ENCODE data around the gene PPP1R10. TPM values are rescaled to one million over a fixed set of nuclear protein-coding genes. Genes with fewer than 3 reads are reported as not detected.

PPP1R10 gene
- total RNA-seq, 1 experiment from 2014 or later = 103 TPM

GRCh38 chr6:30619561-30619960 lies 2.5 kb upstream of the PPP1R10 start:
- Mint-ChIP-seq H3K36me3 (ENCODE audit: insufficient read depth, unreplicated experiment) (peaks cover 90% of the 10 kb centered on the region), H3K9me3 (ENCODE audit: unreplicated experiment) (no peaks in the 10 kb centered on the region), H3K27ac (ENCODE audit: low read depth, unreplicated experiment) (no peak overlapping the region), H3K4me3 (ENCODE audit: unreplicated experiment) (peak overlapping the region; percentile 83), H3K27me3 (ENCODE audit: insufficient read depth, unreplicated experiment) (no peaks in the 10 kb centered on the region), H3K4me1 (ENCODE audit: insufficient read depth, unreplicated experiment) (peaks cover 13% of the 10 kb centered on the region)
- DNase-seq (ENCODE audit: unreplicated experiment) = no peak
- intact Hi-C loops (cut with micrococcal nuclease) = no loop called here
- no TSS peak for BruUV-seq (replicated peaks)
- no peak for TF ChIP-seq CTCF (IDR thresholded peaks at IDR 0.05; ENCODE audit: unreplicated experiment)
- ChIA-PET POLR2A (interaction anchor here (2.6 to 3.0 kb wide), 5 partner anchors 8 to 102 kb away, joined by 20 to 40 read pairs (median 24); partner anchors contain the start of genes ABCF1, ATAT1 and DHX16), CTCF (interaction anchor here (0.7 to 2.1 kb wide), 4 partner anchors 8 to 471 kb away, joined by 3 to 16 read pairs (median 4); no protein-coding TSS in a partner anchor)

- no peak for TF ChIP-seq CTCF (IDR thresholded peaks at IDR 0.05; ENCODE audit: unreplicated experiment)
- BruUV-seq (replicated peaks) = no TSS peak
- intact Hi-C loops (cut with micrococcal nuclease) = no loop called here
- peaks cover 22% of the 10 kb centered on the region for H3K4me1 Mint-ChIP-seq (ENCODE audit: insufficient read depth, unreplicated experiment)
- peak overlapping the region; percentile 83 for H3K4me3 Mint-ChIP-seq (ENCODE audit: unreplicated experiment)
- DNase-seq (ENCODE audit: unreplicated experiment) = no peak
- ChIA-PET CTCF (interaction anchor here (0.5 to 2.1 kb wide), 12 partner anchors 9 to 465 kb away, joined by 3 to 16 read pairs (median 3); no protein-coding TSS in a partner anchor), POLR2A (interaction anchor here (0.5 to 3.0 kb wide), 51 partner anchors 8 to 1034 kb away, joined by 3 to 40 read pairs (median 5); partner anchors contain the start of genes ABCF1, ATAT1, BAG6 and C6orf136)
- H3K36me3 Mint-ChIP-seq (ENCODE audit: insufficient read depth, unreplicated experiment) = peaks cover 90% of the 10 kb centered on the region
- H3K27ac Mint-ChIP-seq (ENCODE audit: low read depth, unreplicated experiment) = peak overlapping the region; percentile 99
- no peaks in the 10 kb centered on the region for H3K9me3 Mint-ChIP-seq (ENCODE audit: unreplicated experiment)
- no peaks in the 10 kb centered on the region for H3K27me3 Mint-ChIP-seq (ENCODE audit: insufficient read depth, unreplicated experiment)
Observed at GRCh38 chr6:30618270-30618797, 1.3 kb upstream of the PPP1R10 start.

GRCh38 chr6:30617565-30618269 lies 674 bp upstream of the PPP1R10 start, which contains the start of gene MRPS18B:
TSS of gene MRPS18B (plus strand) at chr6:30617840. CDS start at chr6:30617866, 26 bp downstream.
- Mint-ChIP-seq H3K27ac (ENCODE audit: low read depth, unreplicated experiment) (peak within 1 kb of the TSS; percentile 99), H3K4me1 (ENCODE audit: insufficient read depth, unreplicated experiment) (peaks cover 25% of the 10 kb centered on the region), H3K36me3 (ENCODE audit: insufficient read depth, unreplicated experiment) (peaks cover 90% of the 10 kb centered on the region), H3K9me3 (ENCODE audit: unreplicated experiment) (no peaks in the 10 kb centered on the region), H3K27me3 (ENCODE audit: insufficient read depth, unreplicated experiment) (no peaks in the 10 kb centered on the region), H3K4me3 (ENCODE audit: unreplicated experiment) (peak within 1 kb of the TSS; percentile 83)
- ChIA-PET CTCF (interaction anchor here (0.5 to 2.1 kb wide), 11 partner anchors 10 to 465 kb away, joined by 3 to 16 read pairs (median 3); no protein-coding TSS in a partner anchor), POLR2A (interaction anchor here (0.6 to 3.0 kb wide), 64 partner anchors 8 to 1752 kb away, joined by 3 to 40 read pairs (median 5); partner anchors contain the start of genes ABCF1, ATAT1, BAG6 and C6orf136)
- intact Hi-C loops (cut with micrococcal nuclease) = loop anchor here (2.0 kb wide), 2 partner anchors 55 to 103 kb away; partner anchors contain the start of genes DHX16 and TUBB
- TF ChIP-seq CTCF (IDR thresholded peaks at IDR 0.05; ENCODE audit: unreplicated experiment) = no peak
- DNase-seq (ENCODE audit: unreplicated experiment) = peak; percentile 98
- BruUV-seq (replicated peaks) = TSS peak; percentile 78
